Hematopoietic multipotent progenitor cell treated with erythropoietin and hydrocortisone succinate and interleukin-3 and kit ligand, for 4 days (in vitro differentiated cells): Measurements from ENCODE around the gene UNC13C.
"Not testable (repeated sequence)": the region's sequence is repeated elsewhere in the genome, so short reads cannot be mapped to it uniquely, and the experiment has no call there.

Source experiments
- DNase-seq: peaks from one replicate; pipeline ENCODE4 v3.0.0-alpha.2; 2015

The UNC13C gene

GRCh38 chr15:53978253-53978906 is at the start of gene UNC13C:
Gene UNC13C (plus strand): TSS chr15:53978441. CDS start chr15:54012904, 34,463 bp downstream.
- peak; percentile 34 for DNase-seq

DNA sequence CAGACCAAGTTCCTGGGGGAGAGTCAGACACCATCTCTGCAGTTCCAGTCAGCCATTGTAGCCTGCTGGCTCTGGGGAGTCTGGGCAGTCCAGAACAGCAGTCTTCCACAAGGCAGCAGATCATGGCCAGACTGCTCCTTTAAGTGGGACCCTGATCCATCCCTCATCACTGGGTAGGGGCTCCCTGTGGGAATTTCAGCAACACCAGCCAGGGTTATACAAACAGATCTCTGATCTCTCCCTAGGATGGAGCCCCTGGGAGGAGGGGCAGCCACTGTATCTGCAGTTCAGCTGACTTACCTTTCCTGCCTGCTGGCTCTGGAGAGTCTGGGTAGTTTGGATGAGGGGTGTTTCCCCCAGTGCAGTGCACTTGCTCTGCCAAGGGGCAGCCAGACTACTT is 42.1 kb upstream of the UNC13C start:
- no peak for DNase-seq

DNA sequence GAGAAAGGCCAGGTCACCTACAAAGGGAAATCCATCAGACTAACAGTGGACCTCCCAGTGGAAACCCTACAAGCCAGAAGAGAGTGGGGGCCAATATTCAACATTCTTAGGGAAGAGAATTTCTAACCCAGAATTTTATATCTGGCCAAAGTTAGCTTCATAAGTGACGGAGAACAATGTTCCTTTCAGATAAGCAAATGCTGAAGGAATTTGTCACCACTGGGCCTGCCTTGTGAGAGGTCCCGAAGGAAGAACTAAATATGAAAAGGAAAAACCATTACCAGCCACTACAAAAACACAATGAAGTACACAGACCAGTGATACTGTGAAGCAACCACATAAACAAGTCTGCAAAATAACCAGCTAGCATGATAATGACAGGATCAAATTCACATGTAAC is 40.6 kb upstream of the UNC13C start:
- DNase-seq = not testable (repeated sequence)

- no peak for DNase-seq
Measured at GRCh38 chr15:53950572-53950971, 27.7 kb upstream of the UNC13C start.

GRCh38 chr15:53955396-53955795 is 22.8 kb upstream of the UNC13C start:
- no peak for DNase-seq

GRCh38 chr15:53962646-53963561 is 15.3 kb upstream of the UNC13C start:
- DNase-seq = peak; percentile 65

DNA sequence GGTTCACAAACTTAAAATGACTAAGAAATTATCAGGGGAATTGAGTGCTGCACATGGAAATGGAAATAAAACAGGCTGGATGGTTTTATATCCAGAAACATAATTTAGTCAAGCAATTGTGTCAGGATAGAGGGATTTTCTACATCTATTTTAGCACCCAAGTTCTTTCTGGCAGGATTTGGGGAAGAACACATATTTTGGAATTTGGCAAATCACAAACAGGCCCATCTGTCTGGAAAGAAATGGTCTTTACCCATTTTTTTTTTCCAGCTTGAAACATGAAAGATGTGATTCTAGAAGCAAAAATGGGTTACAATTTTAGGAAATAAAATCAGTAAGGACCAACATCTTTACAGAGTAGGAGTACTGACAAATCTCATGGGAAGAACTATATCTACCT is 14.4 kb upstream of the UNC13C start:
- no peak for DNase-seq

- no peak for DNase-seq
Measured at GRCh38 chr15:53974121-53974520, 4.1 kb upstream of the UNC13C start.

- peak; percentile 25 for DNase-seq
Measured at GRCh38 chr15:53974813-53975212, 3.4 kb upstream of the UNC13C start.

DNA sequence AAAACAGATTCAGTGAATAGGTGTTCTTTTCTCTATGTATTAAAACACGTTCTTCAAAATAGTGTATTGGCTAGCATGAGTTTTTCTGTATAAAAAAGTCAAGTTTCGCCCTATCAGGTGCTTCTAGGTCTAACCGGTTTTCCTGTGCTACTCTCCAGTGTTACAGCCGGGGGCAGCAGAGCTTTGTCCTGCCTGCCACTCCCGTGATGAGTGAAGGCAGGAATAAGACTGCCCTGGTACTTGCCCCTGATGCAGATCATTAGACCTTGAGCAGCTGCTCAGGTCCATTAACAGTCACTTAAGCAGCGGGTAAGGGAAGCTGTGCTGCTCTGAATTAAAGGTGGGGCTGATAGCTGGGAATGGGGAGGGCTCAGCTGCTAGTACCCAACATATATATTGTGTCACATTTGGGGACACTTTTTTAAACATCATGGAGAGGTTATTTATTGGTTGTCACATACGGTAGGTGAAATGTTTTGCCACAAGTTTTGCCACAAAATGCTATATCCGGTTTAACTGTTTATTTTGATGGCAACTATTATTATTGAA is 1.3 kb upstream of the UNC13C start:
- DNase-seq = peak; percentile 32

DNA sequence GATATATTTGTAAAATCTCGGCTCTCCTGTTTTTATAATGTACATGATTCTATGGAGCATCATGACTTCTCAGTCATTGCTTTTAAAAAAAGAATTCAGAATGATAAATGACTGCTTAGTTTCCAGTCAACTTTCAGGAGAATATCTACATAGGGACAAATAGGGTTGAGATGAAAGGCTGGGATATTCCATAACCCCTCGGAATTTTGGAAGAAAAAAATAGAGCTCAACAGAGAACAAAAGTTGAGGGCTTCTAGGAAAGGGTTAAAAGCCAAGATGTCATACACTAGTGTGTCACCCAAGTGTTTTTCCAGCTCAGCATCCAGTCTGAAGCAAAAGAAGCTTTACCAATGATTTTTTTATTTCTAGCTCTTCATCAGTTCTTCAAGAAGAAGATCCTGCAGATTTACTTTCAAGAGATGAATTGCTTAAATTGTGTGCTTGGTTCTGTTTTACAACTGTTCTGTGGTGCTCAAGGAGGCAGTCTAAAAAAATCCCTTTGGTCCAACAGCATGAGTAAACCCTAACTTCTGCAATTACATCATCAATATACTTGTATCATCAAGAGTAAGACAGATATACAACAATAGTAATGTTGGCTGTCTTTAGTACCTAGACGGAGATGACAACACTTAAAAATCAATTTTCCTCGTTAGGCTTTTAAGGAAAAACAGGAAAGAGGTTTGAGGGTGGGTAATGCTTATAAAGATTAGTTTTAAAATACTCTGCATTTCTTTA is 979 bp downstream of the UNC13C start:
- DNase-seq = no peak

DNA sequence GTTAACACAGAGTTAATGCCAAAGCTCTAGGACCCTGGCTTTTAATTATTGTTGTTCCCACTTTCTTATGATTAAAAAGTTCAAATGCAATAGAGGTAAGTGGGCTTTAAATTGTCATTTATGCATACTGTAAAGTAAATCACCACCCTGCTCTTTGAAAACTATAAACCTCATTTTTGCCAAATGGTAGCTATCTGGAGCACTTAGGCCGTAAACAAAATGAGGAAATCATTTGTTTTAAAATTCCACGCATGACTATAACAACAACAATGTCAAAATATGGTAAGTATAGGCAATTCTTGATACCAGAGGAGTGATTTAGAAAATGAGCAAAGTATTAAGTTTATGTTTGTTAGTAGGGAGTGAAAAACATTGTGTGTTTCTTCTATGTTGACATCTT is 1.8 kb downstream of the UNC13C start:
- DNase-seq = no peak

GRCh38 chr15:53982071-53982680 is 3.9 kb downstream of the UNC13C start:
- DNase-seq = no peak

GRCh38 chr15:53982876-53983275 is 4.6 kb downstream of the UNC13C start:
- no peak for DNase-seq

DNA sequence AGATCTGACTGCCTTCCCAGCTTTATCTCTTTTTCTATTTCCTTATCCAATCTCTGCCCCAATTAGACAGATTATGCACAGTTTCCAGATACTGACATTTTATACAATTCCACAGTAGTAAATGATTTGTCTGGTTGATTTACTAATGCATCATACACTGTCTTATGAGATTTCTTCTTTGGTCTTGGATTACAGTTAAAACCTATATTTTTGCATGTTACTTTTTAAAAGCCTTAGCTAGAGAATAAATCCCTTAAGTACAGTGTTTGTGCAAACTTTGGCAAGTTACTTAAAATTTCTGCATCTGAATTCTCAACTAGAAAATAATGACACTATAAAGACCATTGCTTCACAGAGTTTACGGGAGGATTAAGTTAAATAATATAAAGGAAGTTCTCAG is 6.0 kb downstream of the UNC13C start:
- DNase-seq = no peak

GRCh38 chr15:53985562-53985961 is 7.3 kb downstream of the UNC13C start:
- DNase-seq = no peak

GRCh38 chr15:53987480-53987879 is 9.2 kb downstream of the UNC13C start:
- DNase-seq = no peak

DNA sequence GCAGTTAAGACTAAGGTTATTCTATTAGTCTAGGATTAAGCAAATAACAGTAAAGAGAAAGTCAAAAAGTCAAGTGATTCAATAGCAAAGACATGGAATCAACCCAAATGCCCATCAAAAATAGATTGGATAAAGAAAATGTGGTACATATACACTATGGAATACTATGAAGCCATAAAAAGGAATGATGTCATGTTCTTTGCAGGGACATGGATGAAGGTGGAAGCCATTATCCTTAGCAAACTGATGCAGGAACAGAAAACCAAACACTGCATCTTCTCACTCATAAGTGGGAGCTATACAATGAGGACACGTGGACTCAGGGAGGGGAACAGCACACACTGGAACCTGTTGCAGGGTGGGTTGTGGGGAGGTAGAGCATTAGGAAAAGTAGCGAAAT is 29.0 kb downstream of the UNC13C start:
- no peak for DNase-seq

DNA sequence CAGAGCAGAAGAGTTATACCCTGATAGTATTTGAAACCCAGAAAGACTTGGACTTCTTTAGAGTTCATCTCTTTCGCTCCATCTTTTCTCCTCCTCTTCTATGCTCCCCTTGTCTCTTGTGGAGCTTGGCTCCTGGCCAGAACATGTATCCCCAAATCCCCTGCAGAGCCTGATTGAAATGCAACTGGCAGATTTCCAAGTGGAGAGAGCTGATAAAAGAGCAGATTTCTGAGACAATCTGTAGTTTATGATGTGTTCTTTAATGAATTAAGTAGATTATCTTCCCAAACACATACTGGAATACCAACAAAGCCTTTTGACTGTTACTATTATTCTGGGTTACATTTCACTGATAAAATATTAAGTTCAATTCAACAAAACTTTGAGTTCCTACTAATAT is 33.4 kb downstream of the UNC13C start:
- no peak for DNase-seq

- no peak for DNase-seq
Measured at GRCh38 chr15:54014067-54014655, 35.9 kb downstream of the UNC13C start.

DNA sequence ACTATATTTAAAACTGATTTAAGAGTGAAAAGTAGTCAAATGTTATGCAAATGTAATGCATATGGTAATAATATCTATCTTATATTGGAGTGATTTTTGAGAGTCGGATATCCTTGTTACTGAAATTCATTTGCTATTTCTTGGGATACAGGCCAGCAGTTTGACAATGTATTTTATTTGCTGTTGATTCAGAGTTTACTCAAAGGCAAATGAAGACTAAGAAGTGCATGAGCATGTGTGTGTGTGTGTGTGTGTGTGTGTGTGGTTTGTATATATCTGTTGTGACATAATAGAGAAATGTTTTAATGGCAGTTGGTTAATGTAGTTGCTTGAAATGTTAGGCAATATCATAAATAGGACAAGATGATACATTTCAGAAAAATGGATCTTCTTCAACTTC is 39.0 kb downstream of the UNC13C start:
- DNase-seq = no peak

DNA sequence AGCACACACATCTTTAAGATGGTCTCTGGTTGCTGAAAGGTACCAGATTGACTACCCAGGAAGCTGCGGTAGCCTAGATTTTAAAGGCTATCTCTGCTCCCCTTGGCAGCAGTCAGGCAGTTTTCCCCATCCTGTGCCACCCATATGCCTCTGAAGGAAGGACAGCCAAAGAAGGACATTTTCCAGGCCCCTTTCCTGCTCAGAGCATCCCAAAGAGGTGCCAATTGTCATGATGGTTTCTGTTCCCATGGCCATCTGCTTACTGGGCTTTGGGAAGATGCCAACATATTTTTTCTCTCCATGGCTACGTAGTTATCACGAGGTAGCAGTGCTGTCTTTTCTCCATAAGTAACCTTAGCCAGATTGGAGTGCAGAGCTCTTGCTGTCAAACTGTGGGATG is 39.7 kb downstream of the UNC13C start:
- DNase-seq = no peak
